Liver (tissue), 9 donors: ENCODE results near the gene ZNF280D. TPM values are rescaled to one million over a fixed set of nuclear protein-coding genes. Genes with fewer than 3 reads are reported as not detected.

Source experiments
- DNase-seq: peaks from one replicate; pipeline ENCODE4 v3.0.0-alpha.2; 2017; ENCODE audit warnings: low spot score
- H3K27ac ChIP-seq, 2 donors: one replicate each; pipeline ENCODE4 v1.7.0; 2013; ENCODE audit warnings: inconsistent platforms in 2 of 2, low read length in 2 of 2, control low read depth in 1 of 2, low read depth in 1 of 2, mild to moderate bottlenecking in 1 of 2
- H3K27me3 ChIP-seq, 4 donors: one replicate each; pipeline versions ENCODE4 v1.6.1 to v1.7.0; 2013; ENCODE audit warnings: low read length in 3 of 4, inconsistent platforms in 1 of 4, mild to moderate bottlenecking in 1 of 4, moderate library complexity in 1 of 4; ENCODE audit not compliant: control insufficient read depth in 4 of 4, insufficient read depth in 4 of 4
- H3K36me3 ChIP-seq, 4 donors: one replicate each; pipeline versions ENCODE4 v1.6.1 to v1.7.0; 2013; ENCODE audit warnings: low read length in 3 of 4, mild to moderate bottlenecking in 3 of 4, low read depth in 1 of 4, moderate library complexity in 1 of 4; ENCODE audit not compliant: control insufficient read depth in 4 of 4, insufficient read depth in 3 of 4
- H3K4me1 ChIP-seq, 4 donors: one replicate each; pipeline versions ENCODE4 v1.6.1 to v1.7.0; 2013; ENCODE audit warnings: low read length in 3 of 4, mild to moderate bottlenecking in 3 of 4, moderate library complexity in 1 of 4; ENCODE audit not compliant: control insufficient read depth in 4 of 4, insufficient read depth in 4 of 4
- H3K4me3 ChIP-seq, 3 donors: one replicate each; pipeline versions ENCODE4 v1.6.1 to v1.7.0; 2013; ENCODE audit warnings: low read length in 3 of 3, control low read depth in 1 of 3, low read depth in 1 of 3, mild to moderate bottlenecking in 1 of 3
- H3K9ac ChIP-seq, 2 donors: one replicate each; pipeline ENCODE4 v1.7.0; 2013; ENCODE audit warnings: low read length in 2 of 2, mild to moderate bottlenecking in 2 of 2, moderate library complexity in 2 of 2, control low read depth in 1 of 2, low read depth in 1 of 2
- H3K9me3 ChIP-seq, 4 donors: one replicate each; pipeline versions ENCODE4 v1.6.1 to v1.7.0; 2013; ENCODE audit warnings: low read length in 3 of 4; ENCODE audit not compliant: control insufficient read depth in 4 of 4
- ATF3 ChIP-seq: IDR thresholded peaks from 2 replicates; pipeline ENCODE4 v1.6.1; 2016; ENCODE audit warnings: antibody characterized with exemption
- CTCF ChIP-seq: fragments of 150-350 bp; IDR thresholded peaks from 2 replicates; pipeline ENCODE4 v1.5.1; 2017; ENCODE audit warnings: improper control_type of control experiment, low read depth, low read length; ENCODE audit not compliant: missing input control
- EGR1 ChIP-seq, 2 donors: IDR thresholded peaks; 2 replicates each; pipeline ENCODE4 v1.6.1; 2016 to 2018; ENCODE audit warnings: antibody characterized with exemption in 2 of 2, low read depth in 2 of 2
- FOXA1 ChIP-seq: IDR thresholded peaks from 2 replicates; pipeline ENCODE4 v1.6.1; 2016; ENCODE audit warnings: antibody characterized with exemption
- FOXA2 ChIP-seq: IDR thresholded peaks from 2 replicates; pipeline ENCODE4 v1.6.1; 2016; ENCODE audit warnings: antibody characterized with exemption
- GABPA ChIP-seq, 2 donors: IDR thresholded peaks in 1 of 2; conservative IDR thresholded peaks in 1 of 2; 2 replicates each; pipeline ENCODE4 v1.6.1; 2016; ENCODE audit warnings: antibody characterized with exemption in 2 of 2, mild to moderate bottlenecking in 1 of 2, moderate library complexity in 1 of 2
- HNF4A ChIP-seq, 2 donors: conservative IDR thresholded peaks; 2 replicates each; pipeline ENCODE4 v1.6.1; 2016; ENCODE audit warnings: antibody characterized with exemption in 2 of 2, mild to moderate bottlenecking in 2 of 2
- HNF4G ChIP-seq: IDR thresholded peaks from 2 replicates; pipeline ENCODE4 v1.6.1; 2016; ENCODE audit warnings: antibody characterized with exemption
- JUND ChIP-seq, 2 donors: IDR thresholded peaks; 2 replicates each; pipeline ENCODE4 v1.6.1; 2016; ENCODE audit warnings: antibody characterized with exemption in 2 of 2
- MAX ChIP-seq: IDR thresholded peaks from 2 replicates; pipeline ENCODE4 v1.6.1; 2016; ENCODE audit warnings: antibody characterized with exemption
- NR2F2 ChIP-seq: IDR thresholded peaks from 2 replicates; pipeline ENCODE4 v1.6.1; 2016; ENCODE audit warnings: antibody characterized with exemption
- RAD21 ChIP-seq, 2 donors: IDR thresholded peaks; 2 replicates each; pipeline ENCODE4 v1.6.1; 2016; ENCODE audit warnings: antibody characterized with exemption in 2 of 2, mild to moderate bottlenecking in 2 of 2
- REST ChIP-seq: IDR thresholded peaks from 2 replicates; pipeline ENCODE4 v1.6.1; 2016; ENCODE audit warnings: antibody characterized with exemption, mild to moderate bottlenecking
- RXRA ChIP-seq, 2 donors: IDR thresholded peaks; 2 replicates each; pipeline ENCODE4 v1.6.1; 2017 to 2018; ENCODE audit warnings: antibody characterized with exemption in 2 of 2, mild to moderate bottlenecking in 1 of 2
- SP1 ChIP-seq: IDR thresholded peaks from 2 replicates; pipeline ENCODE4 v1.6.1; 2018; ENCODE audit warnings: antibody characterized with exemption, mild to moderate bottlenecking
- TAF1 ChIP-seq: conservative IDR thresholded peaks from 2 replicates; pipeline ENCODE4 v1.6.1; 2016; ENCODE audit warnings: antibody characterized with exemption, mild to moderate bottlenecking
- YY1 ChIP-seq: IDR thresholded peaks from 2 replicates; pipeline ENCODE4 v1.6.1; 2016; ENCODE audit warnings: antibody characterized with exemption, mild to moderate bottlenecking
- ZBTB33 ChIP-seq: IDR thresholded peaks from 2 replicates; pipeline ENCODE4 v1.6.1; 2016; ENCODE audit warnings: antibody characterized with exemption
- WGBS: extraction: QIAGEN DNeasy Blood & Tissue Kit; methylation state at CpG from one replicate; pipeline ENCODE4 v1.1.7; 2013; 5-methylcytosine and 5-hydroxymethylcytosine counted together
- polyA plus RNA-seq, 2 donors: library from polyadenylated mRNA; stranded (reverse) in 1 of 2; unstranded in 1 of 2; fragments of 200-250 nt in 1 of 2; fragments of >200 nt in 1 of 2; fragmentation: Nextera tagmentation in 1 of 2; extraction: Ambion mirVana in 1 of 2; gene quantifications; one replicate each; pipeline versions ENCODE4 v1.2.1 to v1.2.3, GENCODE V29; 2013 to 2015
- total RNA-seq, 2 donors: library from RNA; depleted of rRNA; stranded (reverse); fragments of >200 nt; gene quantifications; one replicate each; pipeline ENCODE4 v1.2.3, GENCODE V29; 2014
- donor health status: healthy.
- donor health status: healthy.
- donor health status: healthy.
- donor health status: healthy.
- donor health status: healthy.

Gene ZNF280D
- total and polyA plus RNA-seq, 4 donors = 5.2 to 32.6 (median 18.9) TPM

- H3K27ac ChIP-seq = no peak overlapping the region
- no peaks in the 10 kb centered on the region for H3K4me1 ChIP-seq
- no peaks in the 10 kb centered on the region for H3K27me3 ChIP-seq
- TF ChIP-seq CTCF (no peak), SP1 (no peak), HNF4G (no peak), GABPA (IDR thresholded peaks at IDR 0.05 in 1 of 2, conservative IDR thresholded peaks at IDR 0.05 in 1 of 2) (no peak), RAD21 (IDR thresholded peaks at IDR 0.05) (no peak), NR2F2 (no peak), RXRA (IDR thresholded peaks at IDR 0.05) (no peak), EGR1 (IDR thresholded peaks at IDR 0.05; ENCODE audit: low read depth in 2 of 2) (no peak), ATF3 (no peak), FOXA2 (no peak), MAX (no peak), TAF1 (no peak), JUND (IDR thresholded peaks at IDR 0.05) (no peak), YY1 (no peak), HNF4A (conservative IDR thresholded peaks at IDR 0.05) (no peak)
- no peaks in the 10 kb centered on the region for H3K9me3 ChIP-seq
- no peak overlapping the region for H3K4me3 ChIP-seq
- DNase-seq = no peak
- no peak overlapping the region for H3K9ac ChIP-seq
- peaks cover 0 to 30% (median 20%) of the 10 kb centered on the region in 4 donors for H3K36me3 ChIP-seq
Measured at GRCh38 chr15:56660943-56661342, 72.4 kb downstream of the ZNF280D start.

GRCh38 chr15:56659197-56659596 is 74.1 kb downstream of the ZNF280D start:
- Histone ChIP-seq H3K4me3 (no peak overlapping the region), H3K27ac (no peak overlapping the region), H3K27me3 (no peaks in the 10 kb centered on the region), H3K4me1 (peaks cover 0 to 6% (median 4%) of the 10 kb centered on the region in 4 donors), H3K9ac (no peak overlapping the region), H3K36me3 (peaks cover 0 to 21% (median 9%) of the 10 kb centered on the region in 4 donors), H3K9me3 (no peaks in the 10 kb centered on the region)
- 86% methylated on average over 2 of the region's 2 CpGs for WGBS
- DNase-seq = no peak
- TF ChIP-seq GABPA (IDR thresholded peaks at IDR 0.05 in 1 of 2, conservative IDR thresholded peaks at IDR 0.05 in 1 of 2) (no peak), JUND (IDR thresholded peaks at IDR 0.05) (no peak), FOXA1 (no peak), HNF4A (conservative IDR thresholded peaks at IDR 0.05) (no peak), CTCF (no peak), YY1 (no peak), HNF4G (no peak), FOXA2 (no peak), NR2F2 (no peak), RXRA (IDR thresholded peaks at IDR 0.05) (no peak), ZBTB33 (no peak), REST (no peak), TAF1 (no peak), EGR1 (IDR thresholded peaks at IDR 0.05; ENCODE audit: low read depth in 2 of 2) (no peak), SP1 (no peak), ATF3 (no peak)
